ENCODE measurements around the gene COBLL1. TPM values are rescaled to one million over a fixed set of nuclear protein-coding genes. Genes with fewer than 3 reads are reported as not detected.
"Not testable (repeated sequence)": the region's sequence is repeated elsewhere in the genome, so short reads cannot be mapped to it uniquely, and the experiment has no call there.

COBLL1 gene
- total RNA-seq, 1 donor: 13.4 TPM

DNA sequence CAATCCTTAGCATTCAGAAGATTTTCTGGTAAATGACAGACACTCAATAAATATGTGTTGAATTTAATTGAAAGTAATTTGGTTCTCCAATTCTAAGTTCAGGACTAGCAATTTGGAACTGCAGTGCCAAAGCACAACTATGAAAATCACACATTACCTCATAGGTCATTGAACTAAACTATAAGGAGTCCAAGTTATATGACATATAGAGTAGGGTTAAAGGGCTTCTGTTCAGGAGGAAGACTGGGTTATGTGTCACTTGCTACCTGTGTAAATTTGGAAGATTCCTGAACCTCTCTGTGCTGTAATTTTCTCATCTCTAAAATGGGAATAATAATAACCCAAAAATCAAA is 27.8 kb upstream of the COBLL1 start:
- no peak overlapping the region for H3K4me3 ChIP-seq (ENCODE audit: low read depth, low read length)
- no peak for DNase-seq (ENCODE audit: low read depth)
- TF ChIP-seq, protein P1, sequence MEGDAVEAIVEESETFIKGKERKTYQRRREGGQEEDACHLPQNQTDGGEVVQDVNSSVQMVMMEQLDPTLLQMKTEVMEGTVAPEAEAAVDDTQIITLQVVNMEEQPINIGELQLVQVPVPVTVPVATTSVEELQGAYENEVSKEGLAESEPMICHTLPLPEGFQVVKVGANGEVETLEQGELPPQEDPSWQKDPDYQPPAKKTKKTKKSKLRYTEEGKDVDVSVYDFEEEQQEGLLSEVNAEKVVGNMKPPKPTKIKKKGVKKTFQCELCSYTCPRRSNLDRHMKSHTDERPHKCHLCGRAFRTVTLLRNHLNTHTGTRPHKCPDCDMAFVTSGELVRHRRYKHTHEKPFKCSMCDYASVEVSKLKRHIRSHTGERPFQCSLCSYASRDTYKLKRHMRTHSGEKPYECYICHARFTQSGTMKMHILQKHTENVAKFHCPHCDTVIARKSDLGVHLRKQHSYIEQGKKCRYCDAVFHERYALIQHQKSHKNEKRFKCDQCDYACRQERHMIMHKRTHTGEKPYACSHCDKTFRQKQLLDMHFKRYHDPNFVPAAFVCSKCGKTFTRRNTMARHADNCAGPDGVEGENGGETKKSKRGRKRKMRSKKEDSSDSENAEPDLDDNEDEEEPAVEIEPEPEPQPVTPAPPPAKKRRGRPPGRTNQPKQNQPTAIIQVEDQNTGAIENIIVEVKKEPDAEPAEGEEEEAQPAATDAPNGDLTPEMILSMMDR (IDR thresholded peaks at IDR 0.05; ENCODE audit: insufficient read depth, low read depth, low read length): no peak

DNA sequence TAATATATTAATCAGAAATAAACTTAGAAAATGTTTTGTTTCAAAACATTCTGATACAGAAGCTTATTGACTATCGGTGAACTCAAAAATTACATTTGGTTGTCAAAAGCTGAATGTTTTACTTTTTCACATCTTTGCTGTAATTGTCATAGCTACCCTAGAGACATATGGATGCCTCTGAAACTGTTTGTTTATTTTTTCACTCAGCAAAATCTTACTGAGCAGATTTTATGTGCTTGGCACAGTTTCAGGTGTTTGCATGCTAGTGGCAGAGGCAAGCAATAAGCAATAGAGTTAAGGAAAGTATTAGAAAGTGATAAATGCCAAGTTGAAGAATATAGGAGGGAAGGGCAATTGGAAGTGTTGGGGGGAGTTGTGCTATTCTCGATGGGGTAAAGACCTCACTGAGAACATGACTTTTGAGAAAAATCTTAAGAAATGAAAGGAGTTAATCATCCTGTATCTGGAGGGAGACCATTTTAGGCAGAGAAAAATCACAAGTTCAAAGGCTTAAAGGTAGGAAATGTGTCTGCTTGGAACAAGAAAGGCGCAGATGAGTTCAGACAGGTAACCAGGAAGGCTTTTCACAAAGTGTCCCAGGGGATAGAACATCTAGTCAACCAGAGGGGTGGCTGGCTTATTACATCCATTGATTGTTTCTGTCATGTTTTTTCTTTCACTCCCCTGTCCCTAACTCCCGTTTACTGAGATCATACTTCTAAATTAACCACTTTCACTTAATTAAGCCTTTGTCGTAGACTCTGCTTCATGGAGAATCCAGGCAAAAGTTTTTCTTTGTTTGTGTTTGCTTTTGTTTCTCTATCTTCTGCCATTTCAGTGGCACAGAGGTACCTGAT is 27.2 kb upstream of the COBLL1 start:
- TF ChIP-seq, protein P1 (IDR thresholded peaks at IDR 0.05; ENCODE audit: insufficient read depth, low read depth, low read length): no peak
- peak; percentile 66 for DNase-seq (ENCODE audit: low read depth)
- H3K4me3 ChIP-seq (ENCODE audit: low read depth, low read length): no peak overlapping the region

- DNase-seq (ENCODE audit: low read depth): no peak
- TF ChIP-seq, protein P1 (IDR thresholded peaks at IDR 0.05; ENCODE audit: insufficient read depth, low read depth, low read length): no peak
- H3K4me3 ChIP-seq (ENCODE audit: low read depth, low read length): no peak overlapping the region
Measured at GRCh38 chr2:164867779-164868397, 26.3 kb upstream of the COBLL1 start.

GRCh38 chr2:164866381-164866780 is 24.8 kb upstream of the COBLL1 start:
- DNase-seq (ENCODE audit: low read depth); H3K4me3 ChIP-seq (ENCODE audit: low read depth, low read length): not testable (repeated sequence)

GRCh38 chr2:164860694-164861042 is 19.0 kb upstream of the COBLL1 start:
- DNase-seq (ENCODE audit: low read depth): no peak
- TF ChIP-seq, protein P1 (IDR thresholded peaks at IDR 0.05; ENCODE audit: insufficient read depth, low read depth, low read length): no peak
- no peak overlapping the region for H3K4me3 ChIP-seq (ENCODE audit: low read depth, low read length)

- H3K4me3 ChIP-seq (ENCODE audit: low read depth, low read length); DNase-seq (ENCODE audit: low read depth): not testable (repeated sequence)
Measured at GRCh38 chr2:164859906-164860693, 18.5 kb upstream of the COBLL1 start.

DNA sequence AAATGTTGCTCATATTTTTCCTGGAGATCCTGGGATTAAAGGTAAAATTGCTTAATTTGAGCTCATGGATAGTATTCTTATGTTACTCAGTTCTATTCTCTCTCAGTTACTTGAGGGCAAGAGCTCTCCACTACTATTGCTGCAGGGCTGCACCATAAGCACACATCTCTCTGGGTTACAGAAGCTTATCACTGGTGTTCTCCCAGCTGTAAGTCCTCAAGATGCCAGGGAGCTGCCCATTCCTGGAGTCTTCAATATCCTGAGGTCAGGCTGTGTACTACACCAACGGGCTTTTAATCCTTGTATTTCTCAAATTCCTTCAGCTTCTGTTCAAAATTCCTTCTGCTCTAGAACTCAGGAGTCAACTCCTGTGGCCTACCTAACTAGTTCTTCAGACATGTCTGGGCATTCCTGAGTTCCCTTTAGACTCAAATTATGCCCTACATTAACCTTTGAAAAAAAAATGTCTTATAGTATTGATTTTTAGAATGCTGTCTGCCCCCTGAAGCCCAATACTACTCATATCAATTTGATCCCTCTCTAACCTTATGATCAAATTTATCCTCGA is 17.7 kb upstream of the COBLL1 start:
- TF ChIP-seq, protein P1 (IDR thresholded peaks at IDR 0.05; ENCODE audit: insufficient read depth, low read depth, low read length): no peak
- DNase-seq (ENCODE audit: low read depth): no peak

More for the DNA sequence above, 17.7 kb upstream of the COBLL1 start:
- H3K4me3 ChIP-seq (ENCODE audit: low read depth, low read length): no peak overlapping the region

Measured in fibroblast of villous mesenchyme (primary cell).